ENCODE results near the gene MXRA8. TPM values are rescaled to one million over a fixed set of nuclear protein-coding genes. Genes with fewer than 3 reads are reported as not detected.
"Not testable (repeated sequence)": the region's sequence is repeated elsewhere in the genome, so short reads cannot be mapped to it uniquely, and the experiment has no call there.

MXRA8 gene
- total RNA-seq, 4 donors from 2014 or later: 57.1 to 143 (median 106) TPM

DNA sequence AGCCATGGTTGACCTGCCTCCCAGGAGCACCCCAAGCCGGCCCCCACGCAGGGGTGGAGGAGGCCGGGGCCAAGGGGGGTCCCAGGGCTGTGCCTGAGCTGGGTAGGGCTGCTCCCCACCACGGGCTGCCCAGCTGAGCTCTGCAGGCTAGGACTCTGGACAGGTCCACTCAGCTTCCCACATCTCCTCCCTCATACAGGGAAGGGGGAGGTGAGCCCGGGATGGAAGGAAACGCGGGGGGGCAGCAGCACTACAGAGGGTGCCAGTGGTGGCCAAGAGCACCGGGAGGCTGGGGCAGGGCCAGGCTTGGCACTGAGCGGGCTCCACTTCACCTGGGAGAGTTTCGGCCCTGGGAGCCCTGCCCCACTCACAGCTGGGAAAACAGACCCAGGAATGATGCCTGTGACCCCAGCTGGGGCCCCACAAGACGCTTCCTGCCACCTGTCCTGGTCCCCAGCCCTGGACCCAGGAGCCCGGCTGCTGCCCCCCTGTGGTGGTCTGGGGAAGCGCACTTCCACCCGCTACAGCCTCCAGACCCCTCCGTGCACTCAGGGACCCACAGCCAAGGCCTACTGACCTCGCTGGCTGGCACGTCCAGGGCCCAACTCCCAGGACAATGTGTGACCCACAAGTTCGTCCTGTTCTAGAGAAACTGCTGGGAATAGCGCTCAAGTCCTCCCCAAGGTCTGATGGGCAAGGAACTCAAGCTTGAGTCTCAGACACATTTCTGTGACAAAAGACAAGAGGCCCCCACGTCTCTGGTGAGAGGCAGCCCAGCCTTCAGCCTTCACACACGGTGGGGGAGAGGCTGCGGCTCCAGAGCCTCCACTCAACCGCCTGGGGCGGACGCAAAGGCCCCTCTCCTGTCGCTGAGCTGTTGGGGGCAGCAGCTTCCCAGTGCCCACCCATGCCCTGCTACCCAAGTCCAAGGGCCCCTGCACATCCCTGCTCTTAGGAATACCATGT, 13.7 kb upstream of the MXRA8 start:
- no peak for TF ChIP-seq POLR2A (IDR thresholded peaks at IDR 0.05)
- TF ChIP-seq, protein P1, sequence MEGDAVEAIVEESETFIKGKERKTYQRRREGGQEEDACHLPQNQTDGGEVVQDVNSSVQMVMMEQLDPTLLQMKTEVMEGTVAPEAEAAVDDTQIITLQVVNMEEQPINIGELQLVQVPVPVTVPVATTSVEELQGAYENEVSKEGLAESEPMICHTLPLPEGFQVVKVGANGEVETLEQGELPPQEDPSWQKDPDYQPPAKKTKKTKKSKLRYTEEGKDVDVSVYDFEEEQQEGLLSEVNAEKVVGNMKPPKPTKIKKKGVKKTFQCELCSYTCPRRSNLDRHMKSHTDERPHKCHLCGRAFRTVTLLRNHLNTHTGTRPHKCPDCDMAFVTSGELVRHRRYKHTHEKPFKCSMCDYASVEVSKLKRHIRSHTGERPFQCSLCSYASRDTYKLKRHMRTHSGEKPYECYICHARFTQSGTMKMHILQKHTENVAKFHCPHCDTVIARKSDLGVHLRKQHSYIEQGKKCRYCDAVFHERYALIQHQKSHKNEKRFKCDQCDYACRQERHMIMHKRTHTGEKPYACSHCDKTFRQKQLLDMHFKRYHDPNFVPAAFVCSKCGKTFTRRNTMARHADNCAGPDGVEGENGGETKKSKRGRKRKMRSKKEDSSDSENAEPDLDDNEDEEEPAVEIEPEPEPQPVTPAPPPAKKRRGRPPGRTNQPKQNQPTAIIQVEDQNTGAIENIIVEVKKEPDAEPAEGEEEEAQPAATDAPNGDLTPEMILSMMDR (IDR thresholded peaks at IDR 0.05): peak; percentile 76 to 96 (median 86)
- peak; percentile 66 to 68 for DNase-seq
- Histone ChIP-seq H3K36me3 (peaks cover 0 to 4% of the 10 kb centered on the region in 2 donors), H3K4me1 (peaks cover 23 to 25% of the 10 kb centered on the region in 2 donors), H3K27ac (no peak overlapping the region), H3K27me3 (no peaks in the 10 kb centered on the region), H3K9me3 (no peaks in the 10 kb centered on the region), H3K4me3 (replicated peaks in 1 of 3) (no peak overlapping the region)
- WGBS, 2 donors: 29 to 39% methylated on average over 12 to 14 of the region's 26 CpGs
- intact Hi-C loops (cut with DNase I): loop anchor here (10.0 kb wide), 1 partner anchor 257 kb away; the partner anchor contains the start of gene C1orf159

DNA sequence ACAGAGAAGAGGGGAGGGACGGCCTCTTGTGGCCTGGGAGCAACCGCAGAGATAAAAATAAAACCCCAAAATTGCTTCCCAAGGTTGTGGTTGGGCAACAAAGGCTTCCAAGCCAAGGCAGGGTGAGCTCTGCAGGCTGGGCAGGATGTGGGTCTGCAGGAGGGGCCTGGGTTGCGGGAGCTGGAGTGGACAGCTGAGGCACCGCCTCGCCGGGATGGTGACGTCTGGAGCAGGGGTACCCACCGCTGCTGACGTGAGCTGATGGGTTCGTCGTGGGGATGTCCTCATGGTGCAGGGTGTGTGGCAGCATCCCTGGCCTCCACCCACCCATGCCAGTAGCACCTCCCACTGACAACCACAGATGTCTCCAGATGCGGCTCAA, 13.0 kb upstream of the MXRA8 start:
- Histone ChIP-seq H3K4me1 (peaks cover 23 to 25% of the 10 kb centered on the region in 2 donors), H3K9me3 (no peaks in the 10 kb centered on the region), H3K36me3 (peaks cover 0 to 4% of the 10 kb centered on the region in 2 donors), H3K27ac (no peak overlapping the region), H3K4me3 (replicated peaks in 1 of 3) (no peak overlapping the region), H3K27me3 (no peaks in the 10 kb centered on the region)
- 70 to 82% methylated on average over 10 to 12 of the region's 12 CpGs for WGBS, 2 donors
- intact Hi-C loops (cut with DNase I): loop anchor here (10.0 kb wide), 1 partner anchor 257 kb away; the partner anchor contains the start of gene C1orf159
- no peak for DNase-seq
- TF ChIP-seq, protein P1 (IDR thresholded peaks at IDR 0.05): no peak
- TF ChIP-seq POLR2A (IDR thresholded peaks at IDR 0.05): no peak

DNA sequence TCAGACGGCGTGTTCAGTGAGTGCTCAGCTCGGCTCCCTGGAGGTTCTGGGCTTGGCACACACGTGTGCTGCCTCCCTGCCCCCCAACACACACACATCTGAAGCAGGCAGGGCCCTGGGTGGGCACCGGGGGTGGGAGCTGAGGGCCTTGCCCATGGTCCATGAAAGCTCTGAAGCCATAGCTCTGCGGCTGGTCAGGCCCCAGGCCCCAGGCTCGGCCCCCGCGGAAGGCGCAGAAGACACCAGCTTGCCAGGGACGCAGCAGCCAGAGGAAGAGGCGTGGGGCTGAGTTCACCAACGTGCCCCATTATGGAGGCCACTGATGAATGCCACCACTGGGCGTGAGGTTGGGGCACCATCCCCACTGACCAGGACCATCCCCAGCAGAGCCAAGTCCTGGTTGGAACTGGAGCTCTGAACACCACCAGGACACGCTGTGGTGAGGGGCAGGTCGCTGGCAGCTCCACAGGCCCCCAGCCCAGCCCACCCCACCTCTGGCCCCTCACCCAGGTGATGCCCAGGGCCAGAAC, 12.5 kb upstream of the MXRA8 start:
- peaks cover 0 to 4% of the 10 kb centered on the region in 2 donors for H3K36me3 ChIP-seq
- H3K27ac ChIP-seq: no peak overlapping the region
- no peaks in the 10 kb centered on the region for H3K27me3 ChIP-seq
- TF ChIP-seq, protein P1 (IDR thresholded peaks at IDR 0.05): no peak
- TF ChIP-seq POLR2A (IDR thresholded peaks at IDR 0.05): no peak
- WGBS, 2 donors: 78 to 87% methylated on average over 6 to 12 of the region's 16 CpGs
- no peak for DNase-seq
- intact Hi-C loops (cut with DNase I): loop anchor here (10.0 kb wide), 1 partner anchor 256 kb away; the partner anchor contains the start of gene C1orf159
- H3K4me1 ChIP-seq: peaks cover 20 to 25% of the 10 kb centered on the region in 2 donors
- no peak overlapping the region for H3K4me3 ChIP-seq (replicated peaks in 1 of 3)
- no peaks in the 10 kb centered on the region for H3K9me3 ChIP-seq

DNA sequence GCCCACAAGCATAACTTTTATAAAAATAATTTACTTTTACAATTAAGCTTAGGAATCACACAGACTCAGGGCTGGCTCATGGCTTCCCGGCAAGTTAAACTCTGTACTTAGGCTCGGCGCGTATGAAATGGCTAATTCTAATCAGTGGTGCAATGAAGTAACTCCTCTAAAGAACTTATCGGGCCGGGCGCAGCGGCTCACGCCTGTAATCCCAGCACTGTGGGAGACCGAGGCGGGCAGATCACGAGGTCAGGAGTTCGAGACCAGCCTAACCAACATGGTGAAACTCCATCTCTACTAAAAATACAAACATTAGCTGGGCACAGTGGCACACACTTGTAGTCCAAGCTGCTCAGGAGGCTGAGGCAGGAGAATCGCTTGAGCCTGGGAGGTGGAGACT, 11.7 kb upstream of the MXRA8 start:
- not testable (repeated sequence) for DNase-seq; H3K4me3 ChIP-seq (replicated peaks in 1 of 3); H3K9me3 ChIP-seq; H3K36me3 ChIP-seq; H3K27me3 ChIP-seq; H3K27ac ChIP-seq
- 92 to 96% methylated on average over 14 of the region's 14 CpGs for WGBS, 2 donors
- peaks cover 18 to 25% of the 10 kb centered on the region in 2 donors for H3K4me1 ChIP-seq
- intact Hi-C loops (cut with DNase I): loop anchor here (10.0 kb wide), 1 partner anchor 255 kb away; the partner anchor contains the start of gene C1orf159

DNA sequence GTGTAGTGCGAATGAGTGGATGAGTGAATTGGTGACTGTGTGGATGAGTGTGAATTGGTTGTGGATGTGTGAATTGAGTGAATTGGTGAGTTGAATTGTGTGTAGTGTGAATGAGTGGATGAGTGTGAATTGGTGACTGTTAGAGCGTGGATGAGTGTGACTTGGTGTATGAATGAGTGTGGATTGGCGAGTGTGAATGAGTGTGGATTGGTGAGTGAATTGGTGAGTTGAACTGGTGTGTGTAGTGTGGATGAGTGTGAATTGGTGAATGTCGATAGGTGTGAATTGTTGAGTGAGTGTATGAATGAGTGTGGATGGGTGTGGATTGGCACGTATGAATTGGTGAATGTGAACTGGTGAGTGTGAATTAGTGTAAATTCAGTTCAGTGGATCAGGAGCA, 9.0 kb upstream of the MXRA8 start:
- intact Hi-C loops (cut with DNase I): no loop called here
- peaks cover 8 to 9% of the 10 kb centered on the region in 2 donors for H3K4me1 ChIP-seq
- DNase-seq: no peak
- H3K36me3 ChIP-seq: no peaks in the 10 kb centered on the region
- TF ChIP-seq POLR2A (IDR thresholded peaks at IDR 0.05): no peak
- TF ChIP-seq, protein P1 (IDR thresholded peaks at IDR 0.05): no peak
- no peak overlapping the region for H3K27ac ChIP-seq
- no peaks in the 10 kb centered on the region for H3K9me3 ChIP-seq
- WGBS, 2 donors: 96 to 97% methylated on average over 5 of the region's 5 CpGs
- no peak overlapping the region for H3K4me3 ChIP-seq (replicated peaks in 1 of 3)
- no peaks in the 10 kb centered on the region for H3K27me3 ChIP-seq

All from thyroid gland (tissue), 4 donors.